Skeletal muscle satellite cell (primary cell): ENCODE measurements around the gene SAE1.
A peak's percentile ranks its signal among the peaks of the same experiment; 100 is the strongest.
"Not testable (repeated sequence)": the region's sequence is repeated elsewhere in the genome, so short reads cannot be mapped to it uniquely, and the experiment has no call there.

Source experiments
- H3K27me3 ChIP-seq: 2 replicates; pipeline ENCODE4 v1.7.0; 2013; ENCODE audit warnings: low read length; ENCODE audit not compliant: control insufficient read depth, insufficient read depth
- H3K36me3 ChIP-seq: 2 replicates; pipeline ENCODE4 v1.7.0; 2013; ENCODE audit warnings: mild to moderate bottlenecking, control low read depth, low read length; ENCODE audit not compliant: insufficient read depth
- H3K4me1 ChIP-seq: 2 replicates; pipeline ENCODE4 v1.7.0; 2013; ENCODE audit warnings: low read length; ENCODE audit not compliant: control insufficient read depth, insufficient read depth
- H3K4me2 ChIP-seq: 2 replicates; pipeline ENCODE4 v1.7.0; 2013; ENCODE audit warnings: mild to moderate bottlenecking, low read length
- H3K4me3 ChIP-seq: 2 replicates; pipeline ENCODE4 v1.7.0; 2013; ENCODE audit warnings: low read length
- H3K9ac ChIP-seq: 2 replicates; pipeline ENCODE4 v1.7.0; 2013; ENCODE audit warnings: mild to moderate bottlenecking, low read depth, low read length, moderate library complexity
- H3K9me3 ChIP-seq: replicated peaks from 2 replicates; pipeline ENCODE4 v1.7.0; 2013; ENCODE audit warnings: mild to moderate bottlenecking, control low read depth, low read length

The SAE1 gene

GRCh38 chr19:47096100-47096704 is 34.4 kb upstream of the SAE1 start:
- Histone ChIP-seq H3K36me3 (peaks cover 18% of the 10 kb centered on the region), H3K9me3 (no peaks in the 10 kb centered on the region), H3K4me1 (peaks cover 57% of the 10 kb centered on the region), H3K9ac (no peak overlapping the region), H3K4me3 (no peak overlapping the region), H3K4me2 (no peak overlapping the region), H3K27me3 (no peaks in the 10 kb centered on the region)

- Histone ChIP-seq H3K9ac (no peak overlapping the region), H3K4me3 (no peak overlapping the region), H3K36me3 (peaks cover 18% of the 10 kb centered on the region), H3K4me2 (no peak overlapping the region), H3K9me3 (no peaks in the 10 kb centered on the region), H3K27me3 (no peaks in the 10 kb centered on the region), H3K4me1 (peaks cover 57% of the 10 kb centered on the region)
These were observed 33.9 kb upstream of the SAE1 start for GRCh38 chr19:47096721-47097120.

DNA sequence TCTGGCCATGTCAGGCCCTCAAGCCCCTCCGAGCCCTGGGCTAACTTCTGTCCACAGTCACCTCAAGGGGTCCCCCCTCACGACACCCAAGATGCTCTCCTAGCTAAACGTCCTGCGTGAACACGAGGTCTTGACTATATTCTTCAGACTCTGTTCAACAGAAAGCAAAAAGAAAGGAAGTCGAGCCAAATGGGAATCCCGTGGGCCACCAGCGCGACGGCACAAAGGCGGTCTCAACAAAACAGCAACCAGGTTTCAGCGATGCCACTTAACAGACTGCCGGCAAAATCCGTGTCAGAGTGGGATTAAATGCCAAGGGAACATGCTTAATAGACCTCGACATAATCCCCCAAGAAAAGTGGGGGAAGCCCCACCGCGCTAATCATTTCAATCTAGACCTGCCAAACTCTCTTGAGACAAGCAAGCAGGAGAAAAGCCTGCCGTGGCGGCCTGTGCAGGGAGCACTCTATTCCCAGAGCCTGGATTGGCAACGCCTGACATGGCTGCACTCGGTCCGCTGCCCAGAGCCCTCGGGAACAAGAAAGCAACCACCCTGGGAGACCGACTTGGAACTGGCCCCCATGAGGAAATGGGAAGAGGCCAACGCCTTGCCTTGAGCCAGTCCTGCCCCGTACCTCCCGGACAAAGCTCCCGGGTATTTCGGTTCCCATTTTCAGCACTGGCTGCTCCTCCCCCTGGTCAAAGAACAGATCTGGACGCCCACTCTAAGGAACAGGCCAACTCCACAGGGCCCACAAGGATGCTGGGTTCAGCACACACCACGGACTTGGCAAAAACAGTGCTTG is 33.0 kb upstream of the SAE1 start:
- H3K9me3 ChIP-seq: no peaks in the 10 kb centered on the region
- H3K4me3 ChIP-seq: peak overlapping the region; percentile 46
- H3K36me3 ChIP-seq: peaks cover 18% of the 10 kb centered on the region
- H3K9ac ChIP-seq: peak overlapping the region; percentile 59
- H3K4me2 ChIP-seq: peak overlapping the region; percentile 69
- no peaks in the 10 kb centered on the region for H3K27me3 ChIP-seq
- H3K4me1 ChIP-seq: peaks cover 61% of the 10 kb centered on the region

DNA sequence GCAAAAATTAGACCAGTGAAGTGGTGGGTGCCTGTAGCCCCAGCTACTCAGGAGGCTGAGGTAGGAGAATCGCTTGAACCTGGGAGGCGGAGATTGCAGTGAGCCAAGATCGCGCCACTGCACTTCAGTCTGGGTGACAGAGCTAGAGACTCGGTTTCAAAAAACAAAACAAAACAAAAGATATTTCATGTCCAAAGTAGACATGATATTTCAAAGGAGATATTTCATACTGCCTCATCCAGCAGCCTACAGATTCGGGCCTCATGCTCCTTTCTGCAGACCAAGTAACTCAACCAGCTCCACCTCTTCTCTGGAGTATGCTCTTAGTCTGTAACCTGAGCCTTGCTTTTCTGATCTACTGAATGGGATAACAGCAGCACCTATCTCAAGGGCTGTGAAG is 32.0 kb upstream of the SAE1 start:
- H3K36me3 ChIP-seq: peaks cover 11% of the 10 kb centered on the region
- H3K4me2 ChIP-seq: no peak overlapping the region
- no peak overlapping the region for H3K4me3 ChIP-seq
- peaks cover 60% of the 10 kb centered on the region for H3K4me1 ChIP-seq
- no peaks in the 10 kb centered on the region for H3K27me3 ChIP-seq
- H3K9ac ChIP-seq: no peak overlapping the region
- no peaks in the 10 kb centered on the region for H3K9me3 ChIP-seq

DNA sequence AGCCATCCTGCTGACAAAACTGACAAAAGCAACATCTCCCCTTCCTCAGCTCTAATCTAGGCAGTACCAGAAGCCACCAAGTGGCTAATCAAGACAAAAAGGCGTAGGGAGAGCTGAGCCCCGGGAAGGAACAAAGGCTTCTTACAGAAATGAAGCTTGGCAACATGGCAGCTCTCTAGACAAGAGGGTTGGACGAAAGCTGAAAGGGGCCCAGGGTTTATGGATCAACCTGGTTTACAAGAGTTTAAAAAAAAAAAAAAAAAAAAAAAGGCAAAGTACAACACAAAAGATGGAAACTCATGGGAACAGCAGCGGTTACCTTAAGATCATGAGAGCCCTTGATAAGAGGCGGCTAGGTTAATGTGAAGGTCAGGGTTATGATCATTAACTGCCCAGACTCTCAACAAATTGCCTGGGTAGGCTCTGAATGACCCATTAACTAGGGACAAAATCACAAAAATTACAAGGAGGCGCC is 31.0 kb upstream of the SAE1 start:
- peaks cover 52% of the 10 kb centered on the region for H3K4me1 ChIP-seq

DNA sequence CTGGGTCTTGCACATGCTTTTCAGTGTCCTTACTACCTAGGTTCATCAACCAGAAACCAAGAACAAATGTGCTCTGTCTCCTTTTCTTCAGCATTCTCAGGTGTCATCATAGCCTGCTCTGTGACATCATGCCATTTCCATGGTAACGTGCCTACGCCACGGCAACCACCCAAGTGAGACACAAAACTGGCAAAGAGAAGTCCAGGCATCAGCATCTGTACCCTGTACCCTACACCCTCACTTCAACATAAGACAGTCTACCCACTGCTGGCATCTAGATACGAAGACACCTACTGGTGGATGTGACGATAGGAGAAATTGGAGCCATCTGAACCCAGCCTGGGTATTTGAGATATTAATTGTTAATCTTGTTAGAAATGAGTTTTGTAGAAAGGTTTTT is 30.3 kb upstream of the SAE1 start:
- H3K4me3 ChIP-seq: no peak overlapping the region
- H3K27me3 ChIP-seq: no peaks in the 10 kb centered on the region
- no peaks in the 10 kb centered on the region for H3K9me3 ChIP-seq
- H3K4me2 ChIP-seq: no peak overlapping the region
- peaks cover 11% of the 10 kb centered on the region for H3K36me3 ChIP-seq
- peaks cover 50% of the 10 kb centered on the region for H3K4me1 ChIP-seq
- no peak overlapping the region for H3K9ac ChIP-seq

More for the DNA sequence above, 31.0 kb upstream of the SAE1 start:
- Histone ChIP-seq H3K36me3 (peaks cover 6% of the 10 kb centered on the region), H3K9ac (no peak overlapping the region), H3K27me3 (no peaks in the 10 kb centered on the region), H3K4me2 (no peak overlapping the region), H3K9me3 (no peaks in the 10 kb centered on the region), H3K4me3 (no peak overlapping the region)

GRCh38 chr19:47101116-47101515 is 29.5 kb upstream of the SAE1 start:
- peaks cover 16% of the 10 kb centered on the region for H3K36me3 ChIP-seq
- H3K4me2 ChIP-seq, H3K9ac ChIP-seq, H3K4me3 ChIP-seq, H3K27me3 ChIP-seq, H3K9me3 ChIP-seq: not testable (repeated sequence)
- H3K4me1 ChIP-seq: peaks cover 44% of the 10 kb centered on the region

DNA sequence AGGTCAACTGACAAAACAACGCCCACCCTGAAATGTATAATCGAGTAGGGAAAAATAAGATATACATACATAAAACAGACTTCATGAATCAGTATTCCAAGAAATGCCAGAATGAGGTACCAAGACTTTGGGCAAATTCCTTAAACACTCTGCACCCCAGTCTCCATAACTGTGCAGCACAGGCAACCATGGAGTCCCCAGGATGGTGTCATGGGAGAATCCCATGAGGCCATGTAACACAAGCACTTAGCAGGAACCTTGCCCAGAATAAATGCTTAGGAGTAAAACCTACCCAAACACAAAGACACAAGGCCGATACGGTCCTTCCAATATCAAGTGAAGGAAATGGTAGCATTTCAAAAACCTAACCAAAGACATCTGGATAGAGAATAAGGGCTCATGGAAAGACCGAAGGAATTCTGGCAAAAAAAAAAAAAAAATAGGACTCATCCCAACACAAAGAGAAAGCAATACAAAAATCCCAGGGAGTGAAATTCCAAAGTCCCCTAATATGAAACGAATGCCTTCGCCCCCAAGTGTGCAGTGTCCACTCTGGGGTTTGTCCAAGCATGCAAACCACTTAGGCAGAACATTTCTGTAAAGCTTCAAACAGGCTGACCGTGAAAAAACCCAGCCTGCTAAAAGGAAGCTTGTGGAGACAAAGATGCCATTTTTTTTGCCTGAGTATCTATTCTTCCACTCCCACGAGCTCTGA is 28.1 kb upstream of the SAE1 start:
- Histone ChIP-seq H3K9ac (no peak overlapping the region), H3K36me3 (peaks cover 18% of the 10 kb centered on the region), H3K4me3 (no peak overlapping the region), H3K9me3 (no peaks in the 10 kb centered on the region), H3K4me2 (no peak overlapping the region), H3K4me1 (peaks cover 44% of the 10 kb centered on the region), H3K27me3 (no peaks in the 10 kb centered on the region)

- Histone ChIP-seq H3K4me1 (peaks cover 46% of the 10 kb centered on the region), H3K9ac (no peak overlapping the region), H3K36me3 (peaks cover 18% of the 10 kb centered on the region)
These were observed 26.0 kb upstream of the SAE1 start for GRCh38 chr19:47104680-47105079.

GRCh38 chr19:47105874-47106273 is 24.8 kb upstream of the SAE1 start:
- H3K36me3 ChIP-seq: peaks cover 27% of the 10 kb centered on the region
- H3K4me2 ChIP-seq: peak overlapping the region; percentile 94
- peaks cover 50% of the 10 kb centered on the region for H3K4me1 ChIP-seq
- H3K4me3 ChIP-seq: no peak overlapping the region
- H3K9me3 ChIP-seq: no peaks in the 10 kb centered on the region
- H3K27me3 ChIP-seq: no peaks in the 10 kb centered on the region
- no peak overlapping the region for H3K9ac ChIP-seq

More at GRCh38 chr19:47104680-47105079, 26.0 kb upstream of the SAE1 start:
- H3K9me3 ChIP-seq: no peaks in the 10 kb centered on the region
- H3K4me2 ChIP-seq: no peak overlapping the region
- no peak overlapping the region for H3K4me3 ChIP-seq
- H3K27me3 ChIP-seq: no peaks in the 10 kb centered on the region

DNA sequence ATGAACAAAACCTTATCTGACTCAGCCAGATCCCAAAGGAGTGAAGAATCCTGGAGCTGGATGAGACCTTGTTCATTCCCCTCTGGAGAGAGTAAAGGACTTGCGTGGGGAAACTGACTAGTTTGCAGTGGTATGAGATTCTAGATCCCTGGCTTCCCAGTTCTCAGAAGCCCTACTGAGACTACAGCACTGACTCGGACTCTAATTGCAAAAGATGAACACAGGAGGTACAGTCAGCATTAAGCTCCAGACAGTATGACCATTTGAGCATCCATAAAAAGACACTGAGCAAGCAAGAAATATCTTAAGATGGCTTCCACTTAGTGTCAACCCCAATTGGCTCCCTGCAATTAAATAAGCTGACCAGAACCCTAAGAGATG is 23.8 kb upstream of the SAE1 start:
- H3K9ac ChIP-seq: peak overlapping the region; percentile 45
- H3K4me2 ChIP-seq: peak overlapping the region; percentile 94
- no peaks in the 10 kb centered on the region for H3K27me3 ChIP-seq
- H3K4me3 ChIP-seq: no peak overlapping the region
- no peaks in the 10 kb centered on the region for H3K9me3 ChIP-seq
- peaks cover 27% of the 10 kb centered on the region for H3K36me3 ChIP-seq
- H3K4me1 ChIP-seq: peaks cover 50% of the 10 kb centered on the region
